ENCODE data around the gene COLEC12. TPM values are rescaled to one million over a fixed set of nuclear protein-coding genes. Genes with fewer than 3 reads are reported as not detected.
A peak's percentile ranks its signal among the peaks of the same experiment; 100 is the strongest.

Gene COLEC12
- total RNA-seq, 1 experiment from 2014 or later = not detected

DNA sequence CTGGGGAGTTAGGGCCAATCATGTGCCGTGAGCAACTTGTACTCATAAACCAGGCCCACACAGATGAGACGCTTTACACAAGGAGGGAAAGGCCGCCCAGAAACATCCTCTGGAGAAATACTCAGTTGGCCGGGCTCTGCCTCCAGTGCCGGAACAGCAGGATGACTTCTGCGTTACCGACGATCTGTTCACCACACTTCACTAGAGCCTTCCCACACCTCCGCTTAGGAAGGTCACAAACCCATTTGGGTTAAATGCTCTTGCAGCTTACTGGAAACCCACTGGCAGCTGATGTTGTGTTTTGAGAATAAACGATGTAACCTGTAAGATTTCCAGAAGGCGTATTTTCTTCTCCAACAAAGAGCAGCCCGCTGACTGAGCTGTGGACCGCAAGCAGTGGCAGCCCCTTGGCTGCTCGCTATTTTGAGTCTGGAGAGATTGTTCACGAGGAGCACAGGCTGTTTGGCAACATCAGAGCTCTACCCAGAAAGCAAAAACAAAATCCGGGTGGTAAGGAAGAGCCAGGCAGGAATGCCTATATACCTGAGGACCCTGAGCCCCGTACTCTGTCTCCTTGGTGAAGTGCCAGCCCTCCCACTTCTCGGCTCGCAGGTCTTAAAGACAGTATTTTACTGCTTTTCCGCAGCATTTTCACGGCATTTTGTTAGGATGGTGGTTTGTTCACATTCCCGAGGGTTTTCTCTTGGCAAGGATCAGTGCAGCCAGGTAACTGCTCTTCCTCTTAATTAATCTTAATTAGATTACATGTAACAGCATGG, 44.0 kb downstream of the COLEC12 start:
- Mint-ChIP-seq H3K4me1 (ENCODE audit: low read depth, unreplicated experiment) (no peaks in the 10 kb centered on the region), H3K4me3 (ENCODE audit: low read depth, unreplicated experiment) (no peak overlapping the region), H3K27me3 (ENCODE audit: unreplicated experiment) (peaks cover 61% of the 10 kb centered on the region), H3K9me3 (ENCODE audit: low read depth, unreplicated experiment) (peaks cover 9% of the 10 kb centered on the region), H3K36me3 (ENCODE audit: insufficient read depth, unreplicated experiment) (no peaks in the 10 kb centered on the region), H3K27ac (ENCODE audit: unreplicated experiment) (no peak overlapping the region)
- intact Hi-C loops (cut with micrococcal nuclease; ENCODE audit: unreplicated experiment) = no loop called here
- TF ChIP-seq, protein P1, sequence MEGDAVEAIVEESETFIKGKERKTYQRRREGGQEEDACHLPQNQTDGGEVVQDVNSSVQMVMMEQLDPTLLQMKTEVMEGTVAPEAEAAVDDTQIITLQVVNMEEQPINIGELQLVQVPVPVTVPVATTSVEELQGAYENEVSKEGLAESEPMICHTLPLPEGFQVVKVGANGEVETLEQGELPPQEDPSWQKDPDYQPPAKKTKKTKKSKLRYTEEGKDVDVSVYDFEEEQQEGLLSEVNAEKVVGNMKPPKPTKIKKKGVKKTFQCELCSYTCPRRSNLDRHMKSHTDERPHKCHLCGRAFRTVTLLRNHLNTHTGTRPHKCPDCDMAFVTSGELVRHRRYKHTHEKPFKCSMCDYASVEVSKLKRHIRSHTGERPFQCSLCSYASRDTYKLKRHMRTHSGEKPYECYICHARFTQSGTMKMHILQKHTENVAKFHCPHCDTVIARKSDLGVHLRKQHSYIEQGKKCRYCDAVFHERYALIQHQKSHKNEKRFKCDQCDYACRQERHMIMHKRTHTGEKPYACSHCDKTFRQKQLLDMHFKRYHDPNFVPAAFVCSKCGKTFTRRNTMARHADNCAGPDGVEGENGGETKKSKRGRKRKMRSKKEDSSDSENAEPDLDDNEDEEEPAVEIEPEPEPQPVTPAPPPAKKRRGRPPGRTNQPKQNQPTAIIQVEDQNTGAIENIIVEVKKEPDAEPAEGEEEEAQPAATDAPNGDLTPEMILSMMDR (IDR thresholded peaks at IDR 0.05; ENCODE audit: unreplicated experiment) = no peak
- CTCF ChIA-PET = no interaction called here
- no peak for DNase-seq
- BruUV-seq (replicated peaks) = no TSS peak

DNA sequence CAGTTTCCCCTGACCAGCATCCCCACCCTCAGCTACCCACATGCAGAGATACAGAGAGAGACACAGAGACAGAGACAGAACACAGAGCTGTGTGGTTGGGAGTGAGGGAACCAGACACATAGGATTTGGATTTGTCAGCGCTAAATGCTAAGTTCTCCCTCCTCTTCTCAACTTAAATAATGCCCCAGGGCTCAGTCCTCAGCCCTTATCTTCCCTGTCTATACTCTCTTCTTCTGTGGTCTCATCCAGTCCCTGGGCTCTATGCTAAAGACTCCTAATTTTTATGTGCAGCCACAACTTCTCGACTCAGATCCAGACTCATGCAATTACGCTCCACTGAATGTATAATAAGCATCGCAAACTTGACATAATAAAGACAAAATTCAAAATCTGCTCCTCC, 47.1 kb downstream of the COLEC12 start:
- Mint-ChIP-seq H3K9me3 (ENCODE audit: low read depth, unreplicated experiment) (peaks cover 12% of the 10 kb centered on the region), H3K4me1 (ENCODE audit: low read depth, unreplicated experiment) (no peaks in the 10 kb centered on the region), H3K27ac (ENCODE audit: unreplicated experiment) (no peak overlapping the region), H3K36me3 (ENCODE audit: insufficient read depth, unreplicated experiment) (no peaks in the 10 kb centered on the region), H3K27me3 (ENCODE audit: unreplicated experiment) (peaks cover 30% of the 10 kb centered on the region), H3K4me3 (ENCODE audit: low read depth, unreplicated experiment) (no peak overlapping the region)
- no peak for DNase-seq
- TF ChIP-seq, protein P1 (IDR thresholded peaks at IDR 0.05; ENCODE audit: unreplicated experiment) = no peak
- intact Hi-C loops (cut with micrococcal nuclease; ENCODE audit: unreplicated experiment) = no loop called here
- CTCF ChIA-PET = no interaction called here
- no TSS peak for BruUV-seq (replicated peaks)

DNA sequence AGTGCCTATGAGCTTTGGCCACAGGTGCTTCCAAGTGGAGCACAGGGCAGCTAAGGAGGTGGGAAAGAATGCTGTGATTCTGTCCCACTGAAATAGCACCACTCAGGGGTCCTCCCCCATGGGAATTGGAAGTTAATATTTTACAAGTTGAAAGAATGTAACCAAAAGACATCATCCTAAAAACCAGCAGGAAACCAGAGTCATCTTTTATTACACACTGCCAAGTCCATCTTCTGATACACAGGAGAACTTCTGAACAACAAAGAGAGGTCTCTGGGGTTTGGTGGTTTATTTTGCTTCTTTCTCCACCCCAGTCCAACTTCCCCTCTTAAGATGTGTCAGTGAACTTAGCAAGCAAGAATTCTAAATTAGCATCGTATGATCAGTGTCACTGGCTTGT, 47.7 kb downstream of the COLEC12 start:
- TF ChIP-seq, protein P1 (IDR thresholded peaks at IDR 0.05; ENCODE audit: unreplicated experiment) = no peak
- Mint-ChIP-seq H3K4me3 (ENCODE audit: low read depth, unreplicated experiment) (no peak overlapping the region), H3K27ac (ENCODE audit: unreplicated experiment) (no peak overlapping the region), H3K36me3 (ENCODE audit: insufficient read depth, unreplicated experiment) (no peaks in the 10 kb centered on the region), H3K27me3 (ENCODE audit: unreplicated experiment) (peaks cover 34% of the 10 kb centered on the region), H3K9me3 (ENCODE audit: low read depth, unreplicated experiment) (peaks cover 12% of the 10 kb centered on the region), H3K4me1 (ENCODE audit: low read depth, unreplicated experiment) (no peaks in the 10 kb centered on the region)
- DNase-seq = no peak
- CTCF ChIA-PET = no interaction called here
- no TSS peak for BruUV-seq (replicated peaks)
- intact Hi-C loops (cut with micrococcal nuclease; ENCODE audit: unreplicated experiment) = no loop called here

DNA sequence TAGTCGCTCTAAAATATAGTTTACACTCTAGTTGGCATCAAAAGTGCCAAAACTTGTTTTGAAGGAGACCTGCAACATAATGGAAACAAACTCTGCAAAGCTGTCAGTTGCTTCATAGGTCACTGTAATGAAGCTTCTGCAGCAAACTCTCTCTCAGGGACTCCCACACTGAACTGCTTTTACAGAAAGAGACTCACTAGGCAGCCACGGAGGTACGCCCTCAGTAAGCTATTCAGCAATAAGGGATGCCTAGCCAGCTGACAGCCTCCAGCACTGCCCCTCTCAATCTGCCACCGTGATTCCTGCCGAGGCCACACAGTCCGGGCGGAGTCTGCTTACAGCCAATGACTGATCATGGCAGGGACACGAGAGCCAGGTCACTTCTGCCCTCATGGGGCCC, 51.1 kb downstream of the COLEC12 start:
- Mint-ChIP-seq H3K27ac (ENCODE audit: unreplicated experiment) (no peak overlapping the region), H3K9me3 (ENCODE audit: low read depth, unreplicated experiment) (peaks cover 12% of the 10 kb centered on the region), H3K27me3 (ENCODE audit: unreplicated experiment) (peaks cover 33% of the 10 kb centered on the region), H3K36me3 (ENCODE audit: insufficient read depth, unreplicated experiment) (no peaks in the 10 kb centered on the region), H3K4me3 (ENCODE audit: low read depth, unreplicated experiment) (peak overlapping the region; percentile 18), H3K4me1 (ENCODE audit: low read depth, unreplicated experiment) (no peaks in the 10 kb centered on the region)
- CTCF ChIA-PET = no interaction called here
- DNase-seq = peak; percentile 36
- intact Hi-C loops (cut with micrococcal nuclease; ENCODE audit: unreplicated experiment) = no loop called here
- TF ChIP-seq, protein P1 (IDR thresholded peaks at IDR 0.05; ENCODE audit: unreplicated experiment) = no peak
- BruUV-seq (replicated peaks) = no TSS peak

All from Calu3 (cell line).